Glomerular visceral epithelial cell (primary cell): Measurements from ENCODE around the gene IRX4.

ENCODE experiments used
- DNase-seq: peaks from one replicate; pipeline ENCODE4 v3.0.0-alpha.2; 2016; ENCODE audit errors: extremely low spot score

IRX4 gene

GRCh38 chr5:1891391-1891790 is 8.7 kb upstream of the IRX4 start:
- no peak for DNase-seq

- DNase-seq: no peak
Measured at GRCh38 chr5:1890296-1890695, 7.6 kb upstream of the IRX4 start.

- DNase-seq: no peak
Measured at GRCh38 chr5:1889321-1890065, 6.8 kb upstream of the IRX4 start.

GRCh38 chr5:1888541-1889251 is 6.0 kb upstream of the IRX4 start:
- no peak for DNase-seq

GRCh38 chr5:1887588-1888360 is 5.0 kb upstream of the IRX4 start:
- no peak for DNase-seq

- no peak for DNase-seq
Measured at GRCh38 chr5:1886846-1887587, 4.3 kb upstream of the IRX4 start.

- DNase-seq: no peak
Measured at GRCh38 chr5:1885868-1886845, 3.4 kb upstream of the IRX4 start.

GRCh38 chr5:1885404-1885755 is 2.7 kb upstream of the IRX4 start:
- DNase-seq: no peak

- DNase-seq: no peak
Measured at GRCh38 chr5:1884678-1885403, 2.1 kb upstream of the IRX4 start.

- DNase-seq: no peak
Measured at GRCh38 chr5:1883925-1884677, 1.4 kb upstream of the IRX4 start.

- DNase-seq: no peak
Measured at GRCh38 chr5:1883120-1883924, 597 bp upstream of the IRX4 start.

- no peak for DNase-seq
Measured at GRCh38 chr5:1881731-1882336, 891 bp downstream of the IRX4 start.

GRCh38 chr5:1881098-1881572 is 1.6 kb downstream of the IRX4 start:
- no peak for DNase-seq

GRCh38 chr5:1880377-1881025 is 2.2 kb downstream of the IRX4 start:
- DNase-seq: no peak

GRCh38 chr5:1879292-1880263 is 3.1 kb downstream of the IRX4 start:
- DNase-seq: no peak
